Heart left ventricle (tissue), 13 donors: Measurements from ENCODE around the gene CFAP100.
A peak's percentile ranks its signal among the peaks of the same experiment; 100 is the strongest.

ENCODE experiments used
- POLR2A ChIP-seq, 2 donors: fragments of 450-650 bp; IDR thresholded peaks; one replicate each; pipeline ENCODE4 v1.6.1; 2017; ENCODE audit warnings: antibody characterized with exemption in 2 of 2, mild to moderate bottlenecking in 2 of 2, moderate library complexity in 2 of 2
- TF ChIP-seq, protein P1 (sequence below), 12 donors: fragments of 200-600 bp; sonication (generic) in 4 of 12; IDR thresholded peaks; one replicate each; pipeline versions ENCODE4 v1.5.0 to v1.8.0; 2018 to 2022; ENCODE audit warnings: antibody characterized with exemption in 12 of 12, mild to moderate bottlenecking in 5 of 12
- donor health status: ischemic (EF 13 %, LVEDD 7.1; RV severe dilation, severe dysfunction).
- donor health status: DM: no; HTN: yes; CAD: no.
- donor health status: DM: no; HTN: no; CAD: no.
- donor health status: ischemic (EF 25% LVEDD 6.9; RV normal size, moderate dysfunction).
- donor health status: ischemic (EF 25% LVEDD 5.7; RV mildly dilated, moderate dysfunction).
- donor health status: ischemic (EF 35%, LVEDD 5.7; RV mildly dilated, moderate dysfunction).
- donor health status: nonischemic (EF 11% LVEDD 7.7; RV severe dilation, severe dysfunction).
- donor health status: DM: yes; HTN: yes; CAD: no.
- donor health status: PGD.
- donor health status: ischemic (EF 29% LVEDD 5.4; RV normal size, mild dysfunction).
- donor health status: nonischemic (EF 23%, LVEDD 6.1; RV moderate dilation, normal function).

DNA sequence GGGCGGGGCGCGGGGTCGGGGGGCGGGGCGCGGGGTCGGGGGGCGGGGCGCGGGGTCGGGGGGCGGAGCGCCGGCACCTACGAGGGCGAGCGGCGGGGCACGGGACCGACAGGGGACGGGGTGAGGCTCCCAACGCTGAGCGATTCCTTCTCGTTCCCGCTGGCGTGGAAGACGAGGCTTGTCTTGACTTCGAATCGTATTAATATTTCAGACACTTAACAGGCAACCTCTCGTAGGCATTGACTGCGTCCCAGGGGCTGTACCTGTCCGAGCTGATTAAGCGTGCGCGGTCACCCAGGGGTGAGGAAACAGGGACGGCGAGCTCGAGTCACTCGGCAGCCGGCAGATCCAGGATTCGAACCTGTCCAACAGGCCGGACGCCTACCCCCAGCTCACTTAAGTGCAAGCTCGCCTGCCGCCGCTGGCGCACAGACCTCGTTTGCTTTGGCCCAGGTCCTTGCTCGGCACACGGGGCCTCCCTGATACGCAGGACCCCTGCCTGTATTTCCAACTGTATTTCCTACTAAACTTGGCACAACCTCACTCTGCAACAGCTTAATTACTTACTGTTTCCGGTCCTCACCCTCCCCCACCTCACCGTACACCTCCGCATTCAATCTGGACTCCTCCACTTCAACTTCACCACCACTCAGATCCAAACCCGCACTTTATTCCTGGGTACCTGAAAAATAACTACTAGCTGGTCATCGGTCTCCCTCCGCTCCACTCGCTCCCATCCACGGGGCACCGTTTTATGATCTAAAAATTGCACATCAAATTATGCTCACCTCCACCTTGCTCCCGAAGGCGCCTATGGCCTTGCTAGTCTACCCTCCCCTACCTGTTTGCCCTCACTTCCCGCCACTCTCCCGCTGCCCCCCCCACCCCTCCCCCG lies 81.7 kb downstream of the CFAP100 start:
- TF ChIP-seq, protein P1, sequence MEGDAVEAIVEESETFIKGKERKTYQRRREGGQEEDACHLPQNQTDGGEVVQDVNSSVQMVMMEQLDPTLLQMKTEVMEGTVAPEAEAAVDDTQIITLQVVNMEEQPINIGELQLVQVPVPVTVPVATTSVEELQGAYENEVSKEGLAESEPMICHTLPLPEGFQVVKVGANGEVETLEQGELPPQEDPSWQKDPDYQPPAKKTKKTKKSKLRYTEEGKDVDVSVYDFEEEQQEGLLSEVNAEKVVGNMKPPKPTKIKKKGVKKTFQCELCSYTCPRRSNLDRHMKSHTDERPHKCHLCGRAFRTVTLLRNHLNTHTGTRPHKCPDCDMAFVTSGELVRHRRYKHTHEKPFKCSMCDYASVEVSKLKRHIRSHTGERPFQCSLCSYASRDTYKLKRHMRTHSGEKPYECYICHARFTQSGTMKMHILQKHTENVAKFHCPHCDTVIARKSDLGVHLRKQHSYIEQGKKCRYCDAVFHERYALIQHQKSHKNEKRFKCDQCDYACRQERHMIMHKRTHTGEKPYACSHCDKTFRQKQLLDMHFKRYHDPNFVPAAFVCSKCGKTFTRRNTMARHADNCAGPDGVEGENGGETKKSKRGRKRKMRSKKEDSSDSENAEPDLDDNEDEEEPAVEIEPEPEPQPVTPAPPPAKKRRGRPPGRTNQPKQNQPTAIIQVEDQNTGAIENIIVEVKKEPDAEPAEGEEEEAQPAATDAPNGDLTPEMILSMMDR (IDR thresholded peaks at IDR 0.05): no peak
- peak in 1 of 2 donors; percentile 40 for TF ChIP-seq POLR2A (IDR thresholded peaks at IDR 0.05)
